ENCODE data around the gene MXI1.
"Not testable (repeated sequence)": the region's sequence is repeated elsewhere in the genome, so short reads cannot be mapped to it uniquely, and the experiment has no call there.

Gene MXI1

DNA sequence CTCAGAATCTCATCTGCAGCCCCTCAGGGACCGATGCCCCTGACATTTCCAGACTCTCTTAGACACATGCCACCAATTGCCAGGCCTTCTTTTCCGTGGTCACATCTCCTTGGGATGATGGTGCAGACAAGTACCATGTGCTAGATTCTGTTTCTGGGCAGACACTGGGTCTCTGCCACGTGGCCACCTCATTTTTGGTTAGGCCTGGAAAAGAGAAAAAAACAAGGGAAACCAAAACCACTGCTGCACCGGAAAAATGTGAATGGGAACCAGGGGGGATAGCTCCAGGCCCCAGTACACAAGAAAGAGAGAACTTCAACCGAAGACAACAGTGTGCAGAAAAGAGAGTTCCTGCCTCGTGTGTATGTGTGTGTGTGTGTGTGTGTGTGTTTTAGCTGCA lies 23.0 kb upstream of the MXI1 start:
- DNase-seq = no peak

DNA sequence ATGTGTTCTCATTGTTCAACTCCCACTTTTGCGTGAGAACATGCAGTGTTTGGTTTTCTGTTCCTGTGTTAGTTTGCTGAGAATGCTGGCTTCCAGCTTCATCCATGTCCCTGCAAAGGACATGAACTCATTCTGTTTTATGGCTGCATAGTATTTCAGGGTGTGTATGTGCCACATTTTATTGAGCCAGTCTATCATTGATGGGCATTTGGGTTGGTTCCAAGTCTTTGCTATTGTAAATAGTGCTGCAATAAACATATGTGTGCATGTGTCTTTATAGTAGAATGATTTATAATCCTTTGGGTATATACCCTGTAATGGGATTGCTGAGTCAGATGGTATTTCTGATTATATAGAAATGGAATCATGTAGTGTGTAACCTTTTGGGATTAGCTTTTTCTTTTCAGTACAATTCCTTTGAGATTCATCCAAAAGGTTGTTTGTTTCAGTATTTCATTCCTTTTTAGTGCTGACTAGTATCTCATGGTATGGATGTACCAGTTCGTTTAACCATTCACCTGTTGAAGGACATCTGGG lies 21.7 kb upstream of the MXI1 start:
- DNase-seq = not testable (repeated sequence)

DNA sequence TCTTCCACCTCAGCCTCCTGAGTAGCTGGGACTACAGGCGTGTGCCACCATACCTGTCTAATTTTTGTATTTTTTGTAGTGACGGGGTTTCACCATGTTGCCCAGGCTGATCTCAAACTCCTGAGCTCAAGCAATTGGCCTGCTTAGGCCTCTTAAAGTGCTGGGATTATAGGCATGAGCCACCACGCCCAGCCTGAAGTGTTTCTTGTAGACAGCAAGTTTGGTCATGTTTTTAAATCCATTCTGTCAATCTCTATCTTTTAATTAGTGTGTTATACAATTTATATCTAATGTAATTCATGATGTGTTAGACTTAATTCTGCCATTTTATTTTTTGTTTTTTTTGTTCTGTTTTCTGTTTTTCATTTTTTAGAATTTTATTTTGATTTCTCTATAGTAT lies 17.2 kb upstream of the MXI1 start:
- no peak for DNase-seq

DNA sequence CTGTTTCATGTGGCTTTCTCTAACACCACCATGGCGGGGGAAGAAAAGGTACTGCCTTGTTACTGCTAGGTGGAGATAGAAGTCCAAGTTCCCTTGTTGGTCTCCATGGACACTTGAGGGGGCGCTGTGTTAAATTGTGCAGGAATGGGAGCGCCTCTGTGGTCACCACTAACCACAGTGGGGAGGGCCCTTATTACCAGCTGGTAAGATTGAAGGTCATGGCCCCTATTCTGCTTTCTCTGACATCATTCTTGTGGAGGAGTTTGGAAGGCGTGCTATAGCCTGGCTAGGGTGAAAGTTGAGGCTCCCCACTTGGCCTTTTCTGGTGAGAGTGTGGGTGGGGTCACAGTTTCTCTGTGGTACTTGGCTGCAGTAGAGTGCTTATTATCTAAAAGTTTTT lies 14.9 kb upstream of the MXI1 start:
- DNase-seq = no peak

DNA sequence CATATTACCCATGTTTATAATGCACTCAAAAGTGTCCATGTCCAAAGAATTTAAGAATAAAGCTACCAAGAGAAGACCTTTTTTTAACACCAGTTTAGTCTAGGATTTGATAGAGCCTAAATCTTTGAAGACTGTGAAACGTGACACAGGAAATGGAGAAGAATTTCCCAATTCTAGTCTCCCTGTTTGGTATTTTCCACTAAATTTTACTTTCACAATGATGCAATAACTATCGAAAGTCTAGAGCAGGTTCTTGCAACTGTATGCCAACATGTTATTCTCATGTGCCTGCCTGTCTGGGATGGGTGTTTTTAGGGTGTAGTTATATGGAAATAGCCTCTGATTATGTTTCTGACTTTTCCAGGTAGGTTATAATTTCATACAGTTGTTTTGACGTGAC lies 6.9 kb upstream of the MXI1 start:
- no peak for DNase-seq

DNA sequence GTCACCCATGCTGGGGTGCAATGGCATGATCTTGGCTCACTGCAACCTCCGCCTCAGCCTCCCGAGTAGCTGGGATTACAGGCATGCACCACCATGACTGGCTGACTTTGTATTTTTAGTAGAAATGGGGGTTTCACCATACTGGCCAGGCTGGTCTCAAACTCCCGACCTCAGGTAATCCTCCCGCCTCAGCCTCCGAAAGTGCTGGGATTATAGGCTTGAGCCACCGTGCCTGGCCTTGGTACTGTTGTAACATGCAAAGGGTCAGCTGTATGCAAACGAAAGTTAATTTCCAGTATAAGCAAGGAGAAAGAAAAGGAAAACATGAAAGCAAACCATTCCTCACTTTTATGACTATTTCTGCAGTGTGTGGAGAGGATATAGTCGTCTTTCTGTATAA lies 6.4 kb upstream of the MXI1 start:
- DNase-seq = not testable (repeated sequence)

DNA sequence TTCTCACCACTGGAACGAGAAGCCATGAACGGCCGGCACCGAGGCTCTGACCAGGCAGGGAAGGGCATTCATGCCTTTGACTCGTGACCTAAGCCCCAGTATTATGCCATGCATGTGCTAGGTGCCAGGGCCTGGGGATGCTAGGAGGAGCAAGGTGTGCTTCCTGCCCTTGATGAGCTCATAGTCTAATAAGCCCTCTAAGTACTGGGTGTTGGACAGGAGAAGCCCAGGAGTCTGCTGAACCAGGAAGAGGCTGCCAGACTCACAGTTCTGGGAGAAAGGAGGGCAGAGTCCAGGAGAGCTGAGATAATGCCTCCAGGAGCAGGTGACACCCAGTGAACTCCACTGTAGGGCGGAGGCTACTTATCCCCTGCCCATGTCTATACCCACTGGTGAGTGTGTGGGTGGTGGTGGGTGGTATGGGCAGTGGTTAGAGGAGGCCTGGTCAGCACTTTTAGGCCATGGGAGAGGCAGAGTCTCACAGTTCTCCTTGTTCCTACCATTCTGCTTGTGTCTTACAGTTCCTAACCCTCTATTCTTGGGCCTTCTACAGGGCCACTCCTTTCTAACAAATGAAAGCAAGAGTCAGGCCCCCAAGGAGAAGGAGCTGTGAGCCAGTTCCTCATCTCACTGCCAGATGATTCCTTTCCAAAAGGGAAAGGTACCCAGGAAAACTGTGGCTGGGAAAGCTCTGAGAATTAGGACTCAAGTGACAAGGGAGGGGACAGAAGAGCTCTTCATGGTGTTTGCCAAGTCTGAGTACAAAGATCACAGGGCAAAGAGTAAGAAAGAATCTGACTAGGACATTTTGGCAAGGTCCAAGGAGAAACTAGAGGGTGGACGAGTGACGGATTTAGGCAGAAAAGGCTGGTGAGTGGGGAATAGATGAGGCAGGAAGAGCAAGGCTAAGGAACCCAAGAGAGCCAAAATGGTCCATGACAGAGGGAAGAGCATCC lies 3.6 kb upstream of the MXI1 start:
- DNase-seq = no peak

DNA sequence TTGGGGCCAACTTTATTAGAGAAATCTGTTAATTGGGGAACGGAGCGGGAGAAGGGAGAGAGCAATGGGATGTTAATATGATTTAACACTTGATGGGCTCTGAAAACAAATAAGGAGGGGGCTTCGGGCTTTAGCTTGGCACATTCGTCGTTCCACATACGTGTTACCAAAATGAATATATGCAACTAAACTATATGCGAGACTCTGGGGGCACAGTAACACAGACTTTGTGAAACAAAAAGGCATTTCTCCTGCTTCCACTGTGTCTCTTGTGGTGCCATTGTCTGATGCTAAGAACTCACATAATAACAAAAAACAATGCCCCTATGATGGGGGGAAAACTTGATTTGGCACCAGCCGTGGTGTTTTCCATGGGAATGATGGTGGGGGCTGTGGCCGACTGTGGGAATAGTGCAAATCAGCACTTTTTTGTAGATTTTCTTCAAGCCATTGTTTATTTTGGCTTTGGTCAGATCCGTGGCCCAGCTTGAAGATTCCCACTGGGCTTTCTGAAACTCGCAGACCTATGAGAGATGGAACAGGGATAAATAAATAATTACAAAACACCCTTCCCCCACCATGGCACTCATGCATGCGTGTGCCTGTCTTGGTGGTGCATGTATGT lies 2.2 kb upstream of the MXI1 start:
- no peak for DNase-seq

DNA sequence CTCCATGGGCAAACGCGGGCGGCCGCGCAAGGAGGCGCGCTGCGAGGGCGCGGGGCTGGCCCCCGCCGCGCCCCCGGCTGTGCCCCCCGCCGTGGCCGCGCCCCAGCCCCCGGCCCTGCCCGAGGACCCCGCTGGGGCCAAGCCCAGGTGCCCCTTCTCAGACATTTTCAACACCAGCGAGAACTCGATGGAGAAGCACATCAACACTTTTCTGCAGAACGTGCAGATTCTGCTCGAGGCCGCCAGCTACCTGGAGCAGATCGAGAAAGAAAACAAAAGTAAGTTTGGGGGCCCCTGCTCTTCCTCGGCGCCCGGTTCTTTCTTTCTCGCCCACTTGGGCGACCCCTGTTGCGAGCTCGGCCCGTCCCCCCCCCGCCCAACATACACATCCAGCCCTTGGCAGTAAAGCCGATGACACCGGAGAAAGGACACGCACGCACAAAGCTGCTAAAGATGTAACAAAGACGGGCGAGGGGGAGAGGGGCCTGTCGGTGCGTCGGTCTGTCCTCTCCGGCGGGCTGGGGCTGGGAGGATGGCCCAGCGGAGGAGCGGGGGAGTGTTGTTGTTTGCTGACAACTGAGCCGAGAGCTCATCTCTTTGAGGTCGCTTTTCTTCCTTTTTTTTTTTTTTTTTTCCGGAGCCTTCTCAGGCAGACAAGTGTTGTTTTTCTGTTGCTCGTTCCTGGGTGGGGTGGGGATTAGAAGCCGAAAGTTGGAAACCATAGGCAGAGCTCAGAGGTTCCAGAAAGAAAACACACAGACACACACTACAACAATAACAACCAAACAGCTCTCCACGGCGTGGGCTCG lies 604 bp downstream of the MXI1 start:
- DNase-seq = no peak

DNA sequence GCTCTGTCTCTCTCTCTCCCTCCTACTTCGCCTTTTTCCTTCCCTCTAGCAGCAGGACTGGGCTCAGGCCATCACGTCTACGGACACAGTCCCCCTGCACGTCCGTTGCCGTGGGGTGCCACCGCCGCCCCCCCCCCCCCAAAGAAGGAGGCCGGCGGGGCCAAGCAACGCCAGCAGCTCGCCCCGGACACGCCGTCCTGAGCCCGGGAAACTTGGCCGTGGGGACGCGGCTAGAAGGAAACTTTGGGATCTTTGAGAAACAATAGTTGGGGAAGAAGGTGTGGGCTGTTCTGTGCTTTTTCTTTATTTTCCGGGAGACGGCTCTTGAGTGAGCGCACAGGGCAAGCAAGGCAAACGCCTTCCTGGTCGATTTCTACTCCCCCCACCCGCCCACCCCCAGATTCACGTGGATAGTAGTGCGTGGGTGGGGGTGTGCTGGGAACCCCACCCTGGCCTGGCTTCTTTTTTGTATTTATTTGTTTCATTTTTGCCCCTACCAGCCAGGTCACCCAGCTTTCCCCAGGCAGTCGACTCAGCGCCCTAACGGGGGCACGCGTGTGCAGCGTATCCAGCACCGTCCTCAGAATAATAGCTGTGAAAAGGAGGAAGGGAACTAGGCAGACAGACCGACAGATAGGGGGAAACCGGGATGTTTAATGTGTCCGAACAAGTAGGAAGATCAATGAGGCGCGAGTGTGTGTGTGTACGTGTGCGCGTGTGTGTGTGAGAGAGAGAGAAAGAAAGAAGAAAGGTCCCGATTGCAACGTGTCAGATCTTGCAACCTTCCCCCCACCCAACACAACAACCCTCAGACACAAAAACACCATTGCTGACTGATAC lies 1.4 kb downstream of the MXI1 start:
- no peak for DNase-seq

DNA sequence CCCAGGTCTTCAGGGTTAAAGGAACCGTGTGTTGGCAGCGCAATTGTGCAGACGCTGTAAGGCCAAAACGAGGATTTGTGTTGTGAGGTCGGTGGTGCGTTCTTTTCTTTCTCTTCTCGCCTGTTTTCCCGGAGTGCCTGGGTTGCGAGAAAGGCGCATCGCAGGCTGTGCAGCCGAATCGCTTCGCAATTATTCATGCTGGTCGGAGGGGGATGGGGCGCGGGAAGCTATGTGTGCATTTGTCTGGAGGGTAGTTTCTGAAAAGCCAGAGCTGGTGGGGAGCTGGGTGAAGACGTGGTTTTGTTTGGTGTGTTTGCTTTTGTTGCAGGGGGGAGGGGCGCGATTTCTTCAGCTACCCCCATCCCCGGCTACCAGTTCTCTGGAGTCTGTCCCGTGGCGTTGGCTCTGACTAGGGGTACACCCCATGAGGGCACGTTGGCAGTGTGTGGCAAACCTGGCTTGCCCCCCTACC lies 2.1 kb downstream of the MXI1 start:
- no peak for DNase-seq

DNA sequence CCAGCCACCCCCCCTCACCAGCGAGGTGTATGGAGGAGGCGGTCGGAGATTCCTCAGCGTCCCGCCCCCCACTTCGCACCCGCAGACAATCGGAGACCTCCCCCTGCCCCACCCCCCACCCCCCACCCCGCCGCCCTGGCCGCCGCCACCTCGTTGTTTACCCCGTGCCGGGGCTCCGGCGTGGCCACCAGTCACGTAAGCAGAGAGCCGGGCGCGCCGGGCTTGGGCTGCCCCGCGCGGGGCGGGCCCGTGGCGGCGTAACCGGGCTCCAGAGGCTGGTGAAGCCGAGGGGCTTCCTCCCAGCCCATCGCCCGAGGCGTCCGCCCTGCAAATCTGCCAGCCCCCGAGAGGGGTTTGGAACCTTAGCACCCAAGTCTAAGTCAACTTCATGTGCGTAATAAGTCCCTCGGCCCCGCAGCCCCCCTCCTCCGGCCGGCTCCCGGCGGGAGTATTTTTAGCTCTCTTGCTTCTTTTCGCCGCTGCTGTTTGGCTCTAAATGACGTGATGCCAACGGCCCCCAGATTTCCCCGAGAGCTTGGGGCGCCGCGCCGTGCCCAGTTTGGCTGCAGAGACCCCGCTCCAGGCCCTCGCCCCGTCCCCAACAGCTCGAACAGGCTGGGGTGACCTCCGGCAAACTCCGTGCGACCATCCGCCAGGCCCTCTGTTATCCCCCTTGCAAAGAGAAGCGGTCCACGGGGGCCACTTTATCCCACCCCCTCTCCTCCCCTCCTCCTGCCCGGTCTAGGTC lies 2.7 kb downstream of the MXI1 start:
- no peak for DNase-seq

DNA sequence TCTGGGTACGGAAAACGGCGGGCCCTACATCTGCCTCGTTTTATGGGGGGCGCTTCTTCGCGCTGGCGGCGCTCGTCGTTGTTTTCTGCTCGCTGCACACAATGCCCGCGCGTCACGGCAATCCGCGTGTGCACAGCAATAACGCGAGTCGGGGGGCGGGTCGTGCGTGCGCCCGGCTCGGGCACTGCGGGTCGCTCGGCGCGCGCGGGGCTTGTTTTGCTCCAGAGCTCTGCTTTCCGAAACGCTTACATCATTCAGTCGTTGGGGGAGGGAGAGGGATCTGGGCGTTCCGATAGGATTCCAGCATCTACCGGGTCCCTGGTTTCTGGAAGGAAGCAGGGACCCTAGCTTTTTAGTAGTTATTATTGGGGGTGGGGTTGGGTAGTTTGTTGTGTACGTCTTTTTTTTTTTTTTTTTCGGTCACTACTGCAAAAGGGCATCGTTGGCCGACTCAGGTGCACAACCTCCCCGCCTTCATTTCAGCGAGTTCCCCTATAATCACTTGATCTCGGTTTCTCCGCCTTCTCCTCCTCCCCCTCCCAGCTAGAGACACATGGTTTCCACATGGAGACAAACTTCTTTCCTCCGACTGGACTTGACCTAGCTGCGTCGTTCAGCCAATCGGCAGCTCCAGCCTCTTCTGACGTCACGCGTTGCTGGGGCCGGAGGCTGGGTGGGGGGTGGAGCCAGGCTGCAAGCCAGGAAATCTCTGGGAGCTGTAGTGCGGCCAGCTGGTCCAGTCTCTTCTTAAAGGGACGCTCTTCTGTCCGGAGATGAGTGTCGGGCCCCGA lies 3.5 kb downstream of the MXI1 start:
- peak; percentile 92 for DNase-seq

DNA sequence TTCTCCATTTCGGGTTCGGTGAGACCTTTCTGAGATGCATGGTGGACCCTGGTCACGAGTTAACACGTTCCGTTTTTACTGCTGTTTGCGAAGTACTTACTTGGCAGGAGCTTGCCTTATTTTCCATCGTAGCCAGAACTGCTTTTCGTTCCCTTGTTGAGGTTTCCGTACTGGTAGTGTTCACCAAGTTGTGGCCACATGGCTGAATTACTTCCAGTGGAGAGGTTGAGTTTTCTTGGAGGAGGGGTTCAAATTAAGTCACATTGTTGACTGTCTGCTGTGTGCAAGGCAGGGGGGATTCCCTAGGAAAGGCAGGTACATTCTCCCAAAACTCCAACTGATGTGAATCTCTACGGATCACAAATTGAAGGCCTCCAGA lies 4.0 kb downstream of the MXI1 start:
- no peak for DNase-seq

DNA sequence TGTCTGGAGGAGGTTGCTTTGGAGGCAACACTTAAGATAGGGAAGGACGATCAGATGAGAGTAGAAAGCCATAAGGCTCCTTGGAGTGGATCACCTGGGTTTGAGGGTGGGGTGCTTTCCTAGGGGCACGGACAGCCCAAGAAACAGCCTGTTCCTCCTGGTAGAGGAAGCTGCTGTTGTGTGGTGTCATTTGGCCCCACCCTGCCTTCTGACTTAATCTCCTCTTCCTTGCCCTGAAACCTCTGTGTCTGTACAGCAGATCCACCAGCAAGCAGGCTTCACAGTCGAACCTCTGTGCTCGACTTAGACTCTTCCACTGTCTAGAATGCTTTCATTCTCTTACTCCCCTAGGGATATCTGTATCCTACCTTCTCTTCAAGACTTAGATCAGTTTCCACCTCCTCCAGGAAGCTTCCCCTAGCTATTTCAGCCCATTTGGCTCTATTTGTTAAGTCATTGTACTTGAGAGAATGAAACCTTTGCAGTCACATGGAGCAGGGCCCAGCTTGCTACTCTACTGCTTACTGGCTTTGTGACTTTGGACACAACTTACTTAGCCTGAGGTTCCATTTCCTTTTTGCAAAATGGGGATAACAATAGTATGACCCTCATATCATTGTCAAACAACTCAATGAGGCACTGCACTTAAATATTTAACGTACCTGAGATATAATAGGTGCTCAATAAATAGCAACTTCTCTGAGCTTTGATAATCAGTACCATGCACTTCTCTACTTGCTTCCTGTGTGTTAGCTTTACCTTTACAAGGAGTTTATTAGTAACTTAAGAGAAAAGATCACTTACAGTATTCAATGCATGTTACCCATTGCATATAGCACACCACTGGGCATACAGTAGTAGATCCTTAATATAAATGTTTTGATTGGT lies 5.0 kb downstream of the MXI1 start:
- no peak for DNase-seq

DNA sequence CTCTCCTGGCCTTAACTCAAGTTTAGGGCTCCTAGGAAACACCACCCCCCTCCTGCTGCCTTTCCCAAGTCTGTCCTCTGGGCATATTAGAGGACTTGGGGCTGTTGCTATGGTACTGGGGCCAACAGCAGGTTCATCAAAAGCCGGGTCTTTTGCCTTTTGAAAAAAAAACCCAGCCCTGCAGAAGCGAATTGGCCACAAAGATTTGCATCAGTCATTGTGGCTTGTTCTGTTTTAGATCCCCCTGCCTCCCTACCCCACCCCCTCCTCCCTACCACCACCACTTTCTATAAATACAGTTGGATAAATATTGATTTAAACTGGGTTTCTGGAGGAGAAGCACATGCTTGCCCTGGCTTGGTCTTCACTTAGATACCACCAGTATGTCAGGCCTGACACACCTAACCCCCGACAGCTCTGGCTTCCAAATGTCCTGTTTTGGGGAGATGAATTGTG lies 7.0 kb downstream of the MXI1 start:
- no peak for DNase-seq

DNA sequence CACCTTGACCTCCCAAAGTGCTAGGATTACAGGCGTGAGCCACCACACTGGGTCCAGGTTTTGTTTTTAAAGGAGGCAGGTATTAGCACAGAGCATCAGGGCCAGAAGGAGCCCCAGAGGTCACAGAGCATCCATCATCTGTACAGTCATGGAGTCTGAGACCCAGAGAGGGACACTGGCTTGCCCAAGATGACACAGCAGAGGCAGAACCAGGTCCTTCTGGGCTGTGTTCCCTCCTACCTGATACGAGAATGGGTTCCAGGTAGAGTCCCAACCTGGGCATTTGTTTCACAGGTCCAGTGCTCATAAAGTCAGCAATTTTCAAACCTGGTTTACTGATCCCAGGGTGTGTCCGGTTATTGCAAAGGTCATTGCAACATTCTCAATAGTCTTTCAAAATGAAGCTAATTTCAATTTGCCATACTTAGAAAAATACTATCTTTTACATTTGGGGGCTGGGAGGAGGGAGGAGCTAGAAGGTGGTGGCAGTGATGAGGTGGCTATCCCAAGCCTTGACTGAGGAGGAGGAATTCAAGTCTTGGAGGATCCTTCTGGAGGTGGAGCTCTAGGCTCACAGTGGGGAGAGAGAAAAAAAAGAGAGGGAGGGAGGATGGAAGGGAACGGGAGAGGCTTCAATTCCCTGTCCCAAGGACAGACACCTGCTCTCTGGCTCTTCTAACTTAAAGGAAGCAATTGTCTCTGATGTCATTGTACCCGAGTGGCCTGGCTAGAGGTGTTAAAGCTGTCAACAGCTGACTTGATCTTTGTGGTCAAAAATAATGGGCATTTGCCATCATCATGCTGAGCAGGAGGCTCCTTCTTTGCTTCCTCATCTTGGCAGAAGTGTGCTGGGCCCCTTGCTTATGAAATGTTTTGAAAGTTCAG lies 8.1 kb downstream of the MXI1 start:
- DNase-seq = no peak

DNA sequence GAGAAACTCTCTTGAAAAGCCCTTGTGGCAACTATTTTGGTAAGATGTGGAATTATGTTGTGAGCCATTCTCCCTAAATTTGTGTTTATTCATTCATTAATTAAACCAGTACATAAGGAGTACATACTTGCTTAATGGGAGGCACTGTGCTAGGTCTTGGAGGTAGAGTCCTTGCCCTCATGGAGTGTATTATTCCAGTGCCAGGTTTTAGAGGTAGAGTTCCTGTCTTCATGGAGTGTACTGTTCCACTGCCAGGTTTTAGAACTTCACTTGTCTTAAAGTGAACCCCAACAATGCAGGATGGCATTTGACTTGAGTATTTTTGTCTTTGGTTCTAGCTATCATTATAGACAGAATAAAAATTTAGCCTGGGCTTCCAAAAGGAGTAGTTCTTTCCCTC lies 8.8 kb downstream of the MXI1 start:
- DNase-seq = no peak
